ENCODE results near the gene RNF17. TPM values are rescaled to one million over a fixed set of nuclear protein-coding genes. Genes with fewer than 3 reads are reported as not detected.

RNF17 gene
- total RNA-seq, 1 donor from 2014 or later, result not detected

- Histone ChIP-seq H3K4me1 (no peaks in the 10 kb centered on the region), H3K9me3 (no peaks in the 10 kb centered on the region), H3K27ac (no peak overlapping the region), H3K36me3 (peaks cover 14% of the 10 kb centered on the region), H3K4me3 (no peak overlapping the region), H3K27me3 (ENCODE audit: low read depth) (no peaks in the 10 kb centered on the region)
- intact Hi-C loops (cut with DNase I), result no loop called here
- ATAC-seq (no peak), DNase-seq (no peak)
- TF ChIP-seq CTCF (IDR thresholded peaks at IDR 0.05), result no peak
These were observed 135.6 kb downstream of the RNF17 start for GRCh38 chr13:24899601-24900000.

GRCh38 chr13:24900507-24900906 lies 136.5 kb downstream of the RNF17 start:
- TF ChIP-seq CTCF (IDR thresholded peaks at IDR 0.05), result no peak

GRCh38 chr13:24905242-24905641 lies 141.3 kb downstream of the RNF17 start:
- ATAC-seq (no peak), DNase-seq (no peak)
- Histone ChIP-seq H3K9me3 (no peaks in the 10 kb centered on the region), H3K27me3 (ENCODE audit: low read depth) (no peaks in the 10 kb centered on the region), H3K27ac (no peak overlapping the region), H3K4me3 (no peak overlapping the region), H3K4me1 (no peaks in the 10 kb centered on the region), H3K36me3 (peaks cover 36% of the 10 kb centered on the region)
- TF ChIP-seq CTCF (IDR thresholded peaks at IDR 0.05), result no peak
- intact Hi-C loops (cut with DNase I), result no loop called here

More at GRCh38 chr13:24900507-24900906, 136.5 kb downstream of the RNF17 start:
- ATAC-seq (no peak), DNase-seq (no peak)
- Histone ChIP-seq H3K9me3 (no peaks in the 10 kb centered on the region), H3K27me3 (ENCODE audit: low read depth) (no peaks in the 10 kb centered on the region), H3K27ac (no peak overlapping the region), H3K36me3 (peaks cover 17% of the 10 kb centered on the region), H3K4me1 (no peaks in the 10 kb centered on the region), H3K4me3 (no peak overlapping the region)
- intact Hi-C loops (cut with DNase I), result no loop called here

- H3K27ac ChIP-seq, result no peak overlapping the region
- no peaks in the 10 kb centered on the region for H3K4me1 ChIP-seq
- peaks cover 36% of the 10 kb centered on the region for H3K36me3 ChIP-seq
- ATAC-seq (no peak), DNase-seq (no peak)
- no peaks in the 10 kb centered on the region for H3K9me3 ChIP-seq
- no peaks in the 10 kb centered on the region for H3K27me3 ChIP-seq (ENCODE audit: low read depth)
- TF ChIP-seq CTCF (IDR thresholded peaks at IDR 0.05), result no peak
- intact Hi-C loops (cut with DNase I), result no loop called here
- H3K4me3 ChIP-seq, result no peak overlapping the region
These were observed 142.3 kb downstream of the RNF17 start for GRCh38 chr13:24906268-24906667.

GRCh38 chr13:24910502-24911132 lies 146.6 kb downstream of the RNF17 start:
- TF ChIP-seq CTCF (IDR thresholded peaks at IDR 0.05), result no peak
- no peaks in the 10 kb centered on the region for H3K4me1 ChIP-seq
- no peak overlapping the region for H3K27ac ChIP-seq
- H3K4me3 ChIP-seq, result no peak overlapping the region
- ATAC-seq (no peak), DNase-seq (no peak)
- no peaks in the 10 kb centered on the region for H3K9me3 ChIP-seq
- no peaks in the 10 kb centered on the region for H3K27me3 ChIP-seq (ENCODE audit: low read depth)
- intact Hi-C loops (cut with DNase I), result no loop called here
- peaks cover 30% of the 10 kb centered on the region for H3K36me3 ChIP-seq

Data from lower lobe of right lung (tissue), 2 donors.